AG10803 (cell line): Measurements from ENCODE around the gene LEP.
"Not testable (repeated sequence)": the region's sequence is repeated elsewhere in the genome, so short reads cannot be mapped to it uniquely, and the experiment has no call there.

Experiments
- DNase-seq: peaks from one replicate; pipeline ENCODE4 v3.0.0; 2010; ENCODE audit warnings: low read depth
- H3K4me3 ChIP-seq: 2 replicates; pipeline ENCODE4 v1.5.1; 2011; ENCODE audit warnings: mild to moderate bottlenecking, low read length, control low read depth
- CTCF ChIP-seq: conservative IDR thresholded peaks from 2 replicates; pipeline ENCODE4 v1.5.1; 2011; ENCODE audit warnings: mild to moderate bottlenecking, low read length, control low read depth, inconsistent platforms

The LEP gene

GRCh38 chr7:128284102-128284501, 43.0 kb downstream of the LEP start:
- TF ChIP-seq CTCF: no peak
- no peak overlapping the region for H3K4me3 ChIP-seq
- DNase-seq: no peak

DNA sequence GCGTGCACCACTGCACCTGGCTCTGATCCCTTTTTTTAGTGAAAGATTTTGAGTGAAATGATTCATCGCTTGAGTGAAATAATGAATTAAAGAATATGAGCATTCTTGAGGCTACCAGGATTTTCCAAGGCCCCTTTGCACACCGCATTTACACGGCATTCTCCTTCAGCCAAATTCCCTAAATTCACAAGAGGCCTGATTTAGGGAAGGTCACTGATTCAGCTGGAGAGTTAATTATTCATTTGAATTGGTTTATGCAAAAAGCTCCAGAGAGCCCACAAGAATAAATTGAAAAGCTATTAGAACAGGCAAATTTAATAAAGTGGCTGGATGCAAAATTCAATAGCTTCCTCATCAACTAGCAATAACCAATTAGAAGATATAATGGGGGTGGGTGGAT, 46.5 kb downstream of the LEP start:
- DNase-seq: no peak
- no peak overlapping the region for H3K4me3 ChIP-seq
- no peak for TF ChIP-seq CTCF

- H3K4me3 ChIP-seq: not testable (repeated sequence)
Observed at GRCh38 chr7:128298004-128298403, 56.9 kb downstream of the LEP start.

DNA sequence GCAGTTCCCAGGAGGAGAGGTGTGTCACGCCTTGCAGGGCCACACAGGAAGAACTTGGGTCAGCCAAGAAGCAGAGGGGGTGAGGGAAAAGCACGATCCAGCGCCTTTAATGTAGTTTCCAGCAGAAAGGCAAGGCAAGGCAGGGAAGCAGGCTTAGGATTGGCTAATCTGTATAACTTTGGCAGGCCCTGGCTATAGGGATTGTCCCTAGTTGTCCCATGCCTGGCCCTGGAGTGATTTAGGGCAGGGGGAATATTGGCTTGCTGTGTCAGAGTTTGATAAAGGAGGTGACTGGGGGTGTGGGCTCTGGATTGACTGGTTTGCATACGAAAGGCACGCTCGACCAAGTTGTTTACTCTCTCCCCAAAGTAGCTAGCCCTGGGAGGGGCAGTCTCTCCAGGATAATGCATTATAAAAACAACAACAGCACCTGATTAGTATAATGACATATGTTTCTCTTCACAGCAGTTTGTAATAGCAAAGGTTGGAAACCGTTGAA, 58.1 kb downstream of the LEP start:
- DNase-seq: no peak
- no peak for TF ChIP-seq CTCF
- no peak overlapping the region for H3K4me3 ChIP-seq

More at GRCh38 chr7:128298004-128298403, 56.9 kb downstream of the LEP start:
- not testable (repeated sequence) for DNase-seq

DNA sequence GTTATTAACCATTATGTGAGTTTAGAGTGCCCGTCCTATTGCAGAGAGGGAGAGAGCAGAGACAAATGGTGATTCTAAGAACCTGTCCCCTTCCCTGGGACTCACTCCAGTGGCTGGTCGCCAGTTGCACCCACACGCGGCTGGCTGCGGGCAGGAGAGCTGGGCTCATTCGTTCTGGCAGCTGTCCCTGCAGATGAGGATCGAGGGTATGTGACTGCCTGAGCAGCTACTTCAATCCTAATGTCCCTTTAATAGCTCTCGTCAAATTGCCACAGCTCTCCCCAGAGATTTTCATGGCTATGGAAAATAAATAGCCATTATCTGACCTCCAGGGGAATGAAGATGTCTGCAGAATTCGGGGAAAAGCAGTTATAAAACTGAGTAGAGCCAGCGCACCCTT, 61.1 kb downstream of the LEP start:
- TF ChIP-seq CTCF: no peak
- H3K4me3 ChIP-seq: no peak overlapping the region
- DNase-seq: no peak

DNA sequence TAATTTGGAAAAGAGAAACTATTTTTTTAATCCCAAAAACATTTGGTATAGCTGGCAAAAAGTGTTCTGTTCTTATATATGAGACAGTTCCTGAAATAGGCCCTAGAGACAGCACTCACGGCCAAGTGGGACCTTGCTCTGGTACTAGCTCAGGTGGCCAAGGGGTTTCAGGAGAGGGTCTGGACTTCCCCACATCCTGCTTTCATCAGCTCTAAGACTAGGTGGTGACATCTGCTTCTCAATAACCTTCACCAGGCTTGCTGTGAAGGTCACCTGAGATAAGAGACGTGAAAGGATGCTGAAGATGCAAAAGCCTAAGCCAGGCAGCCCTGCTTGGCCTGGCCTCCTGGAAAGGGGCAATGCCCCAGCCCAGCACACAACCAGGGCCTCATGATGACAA, 62.1 kb downstream of the LEP start:
- H3K4me3 ChIP-seq: no peak overlapping the region
- no peak for TF ChIP-seq CTCF
- no peak for DNase-seq

- no peak overlapping the region for H3K4me3 ChIP-seq
- DNase-seq: no peak
- TF ChIP-seq CTCF: no peak
Observed at GRCh38 chr7:128303643-128304042, 62.6 kb downstream of the LEP start.

- no peak overlapping the region for H3K4me3 ChIP-seq
- TF ChIP-seq CTCF: no peak
- DNase-seq: peak; percentile 35
Observed at GRCh38 chr7:128304212-128304611, 63.1 kb downstream of the LEP start.
